NCI-H2107 treated with DMSO at 0.1 percent for 48 hours (cell line): ENCODE measurements around the gene MOB3C.
A peak's percentile ranks its signal among the peaks of the same experiment; 100 is the strongest.
"Not testable (repeated sequence)": the region's sequence is repeated elsewhere in the genome, so short reads cannot be mapped to it uniquely, and the experiment has no call there.

Experiments used
- DNase-seq: peaks from one replicate; lab custom pipeline; 2025; ENCODE audit not compliant: unreplicated experiment; lab: John Stamatoyannopoulos, UW

The MOB3C gene

DNA sequence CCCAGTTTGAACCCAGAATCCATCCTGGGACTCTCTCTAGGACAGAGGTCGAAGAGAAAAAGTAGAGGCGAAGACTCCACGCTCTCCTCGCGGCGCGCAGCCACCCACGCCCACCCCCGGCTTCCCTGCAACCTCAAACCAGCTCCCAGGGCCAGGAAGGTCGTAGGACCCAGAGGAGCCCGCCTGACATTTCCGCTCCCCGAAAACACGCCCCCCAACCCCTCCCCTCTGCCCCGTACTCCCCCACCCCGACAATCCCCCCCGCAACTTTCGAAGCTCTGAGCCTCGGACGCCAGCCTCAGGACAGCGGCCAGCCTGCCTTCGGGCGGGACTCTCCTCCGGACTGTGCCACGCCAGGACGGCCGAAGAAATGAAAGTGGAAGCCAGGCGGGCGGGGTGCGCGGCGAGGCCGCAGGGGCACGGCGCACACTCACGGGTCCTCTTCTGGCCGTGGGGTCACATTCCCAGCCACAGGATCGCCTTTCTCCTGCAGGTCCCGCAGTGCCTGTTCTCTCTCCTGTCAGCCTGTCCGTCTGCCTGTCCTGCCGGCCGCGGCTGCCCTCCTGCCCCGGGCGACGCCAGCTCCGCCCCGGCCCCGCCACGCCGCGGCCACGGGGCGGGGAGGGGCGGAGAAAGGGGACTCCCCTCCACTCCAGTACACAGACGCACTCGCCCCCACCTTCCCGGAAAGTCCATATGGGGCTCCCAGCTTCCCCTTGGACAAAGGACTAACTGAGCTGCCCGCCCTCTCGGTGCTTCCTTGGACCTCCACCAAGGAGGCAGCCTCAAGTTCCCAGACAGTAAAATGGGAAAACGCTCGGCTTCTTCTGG is at the start of gene MOB3C:
MOB3C (minus strand) TSS at position 535 of the 831 bp plus-strand sequence. CDS start 3,490 bp downstream, outside the sequence.
- DNase-seq = no peak

DNA sequence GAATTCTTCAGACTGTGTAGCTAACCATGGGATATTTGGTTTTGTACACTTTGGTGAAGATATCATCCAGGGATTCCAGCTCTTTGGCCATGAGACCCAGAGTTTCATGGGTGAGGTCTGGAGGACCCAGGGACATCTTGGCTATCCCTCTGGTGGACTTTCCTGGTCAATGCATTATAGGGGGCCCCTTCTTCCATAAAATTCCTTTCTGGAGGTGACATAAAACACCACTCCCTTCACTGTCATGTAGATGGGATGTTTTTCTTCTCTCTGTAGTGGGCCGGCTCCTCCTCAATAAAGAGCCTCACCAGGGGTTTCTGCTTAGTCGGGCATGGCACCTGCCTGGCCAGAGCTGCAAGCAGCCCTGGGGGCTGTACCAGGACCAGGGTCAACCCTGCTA is 49.4 kb upstream of the MOB3C start:
- no peak for DNase-seq

DNA sequence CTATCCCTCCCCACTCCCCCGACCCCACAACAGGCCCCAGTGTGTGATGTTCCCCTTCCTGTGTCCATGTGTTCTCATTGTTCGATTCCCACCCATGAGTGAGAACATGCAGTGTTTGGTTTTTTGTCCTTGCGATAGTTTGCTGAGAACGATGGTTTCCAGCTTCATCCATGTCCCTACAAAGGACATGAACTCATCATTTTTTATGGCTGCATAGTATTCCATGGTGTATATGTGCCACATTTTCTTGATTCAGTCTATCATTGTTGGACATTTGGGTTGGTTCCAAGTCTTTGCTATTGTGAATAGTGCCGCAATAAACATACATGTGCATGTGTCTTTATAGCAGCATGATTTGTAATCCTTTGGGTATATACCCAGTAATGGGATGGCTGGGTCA is 46.3 kb upstream of the MOB3C start:
- DNase-seq = not testable (repeated sequence)

DNA sequence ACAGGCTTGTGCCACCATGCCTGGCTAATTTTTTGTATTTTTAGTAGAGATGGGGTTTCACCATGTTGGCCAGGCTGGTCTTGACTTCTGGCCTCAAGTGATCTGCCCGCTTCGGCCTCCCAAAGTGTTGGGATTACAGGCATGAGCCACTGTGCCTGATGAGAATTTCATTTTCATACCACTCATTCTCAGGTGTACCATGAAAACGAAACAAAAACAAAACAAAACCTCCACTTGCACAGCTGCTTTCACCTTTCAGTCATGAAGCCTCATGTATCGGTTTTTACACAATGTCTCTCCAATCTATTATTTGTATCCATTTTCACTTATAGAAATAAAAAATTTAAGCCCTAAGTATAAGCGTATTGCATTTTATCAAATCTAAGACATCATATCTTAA is 43.5 kb upstream of the MOB3C start:
- DNase-seq = not testable (repeated sequence)

DNA sequence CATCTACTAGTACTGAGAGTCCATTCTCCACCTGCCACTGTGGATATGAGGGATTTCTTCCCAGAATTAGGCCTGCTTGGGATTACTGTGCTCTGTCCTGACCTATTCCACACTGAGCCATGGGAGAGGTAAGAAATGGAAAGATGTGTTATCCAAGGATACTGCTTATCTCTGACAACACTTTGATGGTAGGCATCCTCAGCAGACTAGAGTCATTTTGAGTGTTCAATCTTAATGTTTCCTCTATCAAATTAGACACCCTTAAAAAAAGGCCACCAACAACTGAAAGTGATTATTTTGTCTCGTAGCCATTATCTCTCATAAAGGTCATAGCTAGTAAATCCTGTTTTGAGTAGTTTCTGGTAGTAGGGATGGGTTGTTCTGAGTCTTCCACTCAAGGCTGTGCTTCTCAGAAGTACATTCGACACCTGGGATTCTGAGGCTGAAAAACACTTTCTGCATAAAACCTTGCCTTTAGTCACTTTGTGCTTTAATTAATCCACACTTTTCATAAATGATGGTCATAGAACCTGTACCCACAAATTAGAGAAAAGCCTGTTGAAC is 42.8 kb upstream of the MOB3C start:
- DNase-seq = no peak

DNA sequence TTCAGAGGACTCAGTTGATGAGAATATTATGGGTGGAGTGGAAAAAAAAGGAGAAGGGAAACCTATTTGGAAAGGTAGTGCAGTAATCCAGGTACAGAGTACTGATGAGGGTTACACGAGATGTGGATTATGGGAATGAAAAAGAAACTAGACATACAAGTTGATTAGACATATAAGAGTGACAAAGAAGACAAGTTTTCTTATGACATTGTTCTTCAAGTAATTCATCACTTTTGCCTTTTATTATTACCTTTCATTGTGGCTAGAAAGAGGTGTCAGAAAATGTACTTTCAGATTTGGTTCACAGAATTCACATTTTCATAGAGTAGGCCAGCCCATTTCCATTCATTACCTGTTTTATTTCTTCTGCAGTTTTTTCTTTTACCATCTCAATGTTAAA is 41.2 kb upstream of the MOB3C start:
- DNase-seq = no peak

DNA sequence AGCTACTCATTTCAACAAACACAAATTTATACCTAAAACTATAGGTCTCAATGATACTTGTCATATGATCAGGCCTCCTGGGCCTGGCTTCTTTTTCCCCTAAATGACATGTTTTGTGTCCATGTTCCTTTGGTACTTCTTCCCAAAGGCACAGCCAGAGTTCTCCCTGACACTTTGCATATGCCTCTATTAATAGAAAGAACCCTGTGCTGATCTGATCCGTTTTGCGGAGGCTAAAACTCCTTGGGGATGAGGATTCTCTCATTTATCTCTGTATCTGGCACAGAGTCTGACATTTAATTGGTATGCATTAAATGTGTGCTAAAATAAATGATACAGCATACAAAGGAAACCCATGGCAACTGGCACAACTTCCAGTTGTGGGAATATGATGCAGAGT is 40.0 kb upstream of the MOB3C start:
- DNase-seq = no peak

DNA sequence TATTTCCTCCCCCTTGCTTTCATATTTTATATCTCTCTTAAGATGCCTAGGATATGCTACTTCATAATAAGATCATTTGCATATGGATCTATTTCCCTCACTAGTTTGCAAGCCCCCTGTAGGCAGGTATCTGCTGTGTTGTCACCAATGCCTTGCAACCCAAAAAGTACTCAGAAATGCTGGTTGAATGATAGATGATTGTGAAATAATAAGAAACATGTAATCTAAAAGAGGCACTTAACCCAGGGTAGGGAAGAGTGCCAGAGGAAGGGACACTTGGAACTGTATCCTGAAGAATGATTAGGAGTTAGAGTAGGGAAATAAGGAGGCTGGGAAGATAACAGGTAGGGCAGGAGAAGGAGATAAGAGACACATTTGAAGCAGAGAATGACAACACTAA is 39.2 kb upstream of the MOB3C start:
- no peak for DNase-seq

DNA sequence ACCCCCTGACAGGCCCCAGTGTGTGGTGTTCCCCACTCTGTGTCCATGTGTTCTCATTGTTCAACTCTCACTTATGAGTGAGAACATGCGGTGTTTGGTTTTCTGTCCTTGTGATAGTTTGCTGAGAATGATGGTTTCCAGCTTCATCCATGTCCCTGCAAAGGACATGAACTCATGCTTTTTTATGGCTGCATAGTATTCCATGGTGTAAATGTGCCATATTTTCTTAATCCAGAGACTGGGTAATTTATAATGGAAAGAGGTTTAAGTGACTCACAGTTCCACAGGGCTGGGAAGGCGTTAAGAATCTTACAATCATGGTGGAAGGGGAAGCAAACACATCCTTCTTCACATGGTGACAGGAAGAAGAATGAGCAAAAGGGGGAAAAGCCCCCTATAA is 38.1 kb upstream of the MOB3C start:
- not testable (repeated sequence) for DNase-seq

DNA sequence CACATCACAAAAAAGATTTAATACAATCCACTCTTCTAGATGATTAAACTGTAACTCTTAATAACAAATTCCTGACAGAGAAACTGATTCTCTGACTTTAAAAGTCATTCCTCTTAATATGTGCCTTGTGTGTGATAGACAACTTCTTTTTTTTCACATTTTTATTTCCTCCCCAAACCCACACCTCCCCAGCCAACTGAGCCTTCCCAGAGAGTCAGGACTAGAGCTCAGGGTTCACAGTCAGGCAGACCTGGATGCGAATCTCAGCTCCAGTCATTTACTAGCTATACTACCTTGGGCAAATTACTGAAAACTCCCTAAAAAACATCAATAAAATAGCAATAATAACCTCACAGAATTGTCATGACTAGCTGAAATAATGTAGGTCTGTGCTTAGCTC is 37.4 kb upstream of the MOB3C start:
- DNase-seq = no peak

DNA sequence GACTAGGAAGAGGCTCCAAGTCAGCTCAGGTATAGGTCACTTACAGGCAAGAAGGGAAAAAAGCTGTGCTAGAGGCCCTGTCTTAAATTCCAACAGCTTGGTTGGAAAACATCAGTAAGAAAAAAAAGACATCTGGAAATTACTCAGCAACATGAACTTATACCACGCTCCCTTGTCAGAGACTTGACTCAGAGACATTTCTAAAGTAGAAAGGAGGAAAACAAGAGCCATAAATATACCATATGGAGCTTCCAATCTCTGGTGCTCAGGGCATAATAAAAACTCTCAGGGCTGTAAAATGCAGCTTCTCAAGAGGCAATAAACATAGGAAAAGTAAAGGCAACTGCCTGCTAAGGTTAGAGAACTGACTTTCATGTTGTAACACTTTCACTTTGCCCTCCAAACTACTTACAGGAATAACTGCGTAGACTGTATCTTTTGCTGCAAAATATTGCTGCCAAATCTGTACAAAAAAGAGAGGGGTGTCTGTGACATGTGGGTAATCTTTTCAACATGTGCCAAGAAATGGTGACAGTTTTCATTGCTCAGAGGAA is 36.9 kb upstream of the MOB3C start:
- DNase-seq = no peak

DNA sequence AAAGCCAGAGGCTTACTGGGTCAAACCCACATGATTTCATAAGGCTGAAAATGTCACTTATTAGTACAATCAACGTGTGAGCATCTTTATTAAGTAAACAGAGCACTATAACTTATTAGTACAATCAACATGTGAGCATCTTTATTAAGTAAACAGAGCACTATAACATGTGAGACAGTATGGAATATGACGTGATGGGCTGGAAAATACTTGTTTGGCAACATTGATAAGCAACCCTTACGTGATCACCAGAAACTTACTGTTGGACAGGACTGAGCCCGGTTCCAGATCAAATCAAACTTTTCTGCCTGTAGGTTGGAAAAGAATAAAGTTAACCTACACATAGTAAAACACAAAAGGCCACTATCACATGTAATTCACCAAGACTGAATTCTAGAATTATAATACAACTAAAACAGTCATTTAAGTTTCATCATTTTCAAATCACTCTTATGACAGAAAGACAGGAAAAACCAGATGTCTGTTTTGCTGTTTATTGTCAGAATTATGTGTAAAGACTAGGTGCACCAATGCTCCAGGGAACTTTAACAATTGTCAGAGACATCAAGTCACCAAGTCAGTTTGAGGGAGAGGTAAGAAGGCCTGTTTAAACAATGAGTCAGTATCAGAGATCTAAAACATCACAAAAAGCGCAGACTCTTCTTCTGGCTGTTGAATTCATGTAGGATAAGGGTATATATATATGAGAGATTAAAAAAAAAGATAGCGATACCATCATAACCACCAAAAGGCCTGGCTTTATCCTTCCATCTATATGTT is 35.9 kb upstream of the MOB3C start:
- no peak for DNase-seq

DNA sequence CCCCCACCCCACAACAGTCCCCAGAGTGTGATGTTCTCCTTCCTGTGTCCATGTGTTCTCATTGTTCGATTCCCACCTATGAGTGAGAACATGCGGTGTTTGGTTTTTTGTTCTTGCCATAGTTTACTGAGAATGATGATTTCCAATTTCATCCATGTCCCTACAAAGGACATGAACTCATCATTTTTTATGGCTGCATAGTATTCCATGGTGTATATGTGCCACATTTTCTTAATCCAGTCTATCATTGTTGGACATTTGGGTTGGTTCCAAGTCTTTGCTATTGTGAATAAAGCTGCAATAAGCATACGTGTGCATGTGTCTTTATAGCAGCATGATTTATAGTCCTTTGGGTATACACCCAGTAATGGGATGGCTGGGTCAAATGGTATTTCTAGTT is 34.5 kb upstream of the MOB3C start:
- not testable (repeated sequence) for DNase-seq

DNA sequence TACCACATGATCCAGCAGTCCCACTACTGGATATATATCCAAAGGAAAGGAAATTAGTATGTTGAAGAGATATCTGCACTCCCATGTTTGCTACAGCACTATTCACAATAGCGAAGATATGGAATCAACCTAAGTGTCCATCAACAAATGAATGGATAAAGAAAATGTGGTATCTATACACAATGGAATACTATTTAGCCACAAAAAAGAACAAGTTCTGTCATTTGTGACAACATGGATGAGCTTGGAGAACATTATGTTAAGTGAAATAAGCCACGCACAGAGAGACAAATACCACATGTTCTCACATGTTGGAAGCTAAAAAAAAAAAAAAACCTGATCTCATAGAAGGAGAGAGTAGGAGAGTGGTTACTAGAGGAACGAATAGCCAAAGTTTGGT is 33.9 kb upstream of the MOB3C start:
- no peak for DNase-seq

DNA sequence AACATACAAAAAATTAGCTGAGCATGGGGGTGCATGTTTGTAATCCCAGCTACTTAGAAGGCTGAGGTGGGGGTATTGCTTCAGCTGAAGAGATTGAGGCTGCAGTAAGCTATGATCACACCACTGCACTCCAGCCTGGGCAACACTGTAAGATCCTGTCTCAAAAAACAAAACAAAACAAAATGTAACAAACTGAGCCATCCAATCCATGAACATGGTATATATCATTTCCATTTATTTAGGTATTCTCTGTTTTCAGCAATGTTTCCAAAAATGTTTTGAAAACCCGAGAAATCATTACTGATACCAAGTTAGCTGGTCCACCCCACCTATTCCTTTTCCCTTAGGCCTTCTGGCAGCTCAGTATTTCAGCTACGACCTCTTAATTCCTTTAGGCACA is 33.2 kb upstream of the MOB3C start:
- DNase-seq = no peak

DNA sequence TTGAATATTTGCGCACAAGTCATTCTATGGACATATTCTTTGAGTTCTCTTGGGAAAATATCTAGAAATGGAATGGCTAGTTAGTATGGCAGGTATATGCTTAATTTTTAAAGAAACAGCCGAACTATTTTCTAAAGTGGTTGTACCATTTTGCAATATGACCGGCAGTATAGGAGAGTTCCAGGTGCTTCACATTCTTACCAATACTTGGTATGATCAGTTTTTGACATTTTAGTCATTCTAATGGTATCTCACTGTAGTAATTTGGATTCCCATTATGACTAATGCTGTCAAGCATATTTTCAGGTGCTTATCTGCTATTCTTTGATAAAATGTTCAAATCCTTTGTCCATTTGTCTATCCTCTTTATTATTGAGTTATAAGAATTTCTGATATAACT is 31.0 kb upstream of the MOB3C start:
- no peak for DNase-seq

DNA sequence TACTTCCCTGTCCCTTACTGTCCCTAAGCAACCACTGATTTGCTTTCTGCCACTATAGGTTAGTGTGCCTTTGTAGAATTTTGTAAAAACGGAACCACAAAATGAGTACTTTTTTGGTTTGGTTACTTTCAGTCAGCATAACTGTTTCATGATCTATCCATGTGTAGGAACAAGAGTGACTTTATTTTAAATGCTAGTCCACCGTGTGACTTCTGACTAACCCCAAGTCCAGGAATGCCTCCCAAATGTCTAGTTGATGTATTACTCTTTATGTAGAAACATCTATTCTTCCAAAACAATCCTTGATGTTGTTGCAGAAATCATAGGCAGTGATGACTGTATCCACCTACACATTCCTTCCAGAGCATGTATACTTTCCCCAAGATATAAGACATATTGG is 30.2 kb upstream of the MOB3C start:
- no peak for DNase-seq

DNA sequence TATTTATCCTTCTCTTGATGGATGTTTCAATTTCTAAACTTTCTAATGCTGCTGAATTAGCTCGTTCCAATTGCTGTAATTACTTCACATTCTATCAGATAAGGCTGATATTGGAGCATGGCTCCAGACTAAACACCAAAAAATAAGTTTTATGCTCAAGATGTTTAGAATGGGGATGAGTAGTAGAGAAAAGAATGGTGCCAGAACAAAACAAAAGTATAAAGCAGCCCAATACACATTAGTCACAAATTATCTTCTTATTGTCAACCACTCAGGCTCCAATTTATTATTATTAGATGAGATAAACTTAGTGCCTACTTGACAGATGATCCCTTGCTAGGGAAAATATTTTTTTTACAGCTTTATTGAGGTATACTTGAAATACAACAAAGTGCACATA is 29.7 kb upstream of the MOB3C start:
- no peak for DNase-seq

DNA sequence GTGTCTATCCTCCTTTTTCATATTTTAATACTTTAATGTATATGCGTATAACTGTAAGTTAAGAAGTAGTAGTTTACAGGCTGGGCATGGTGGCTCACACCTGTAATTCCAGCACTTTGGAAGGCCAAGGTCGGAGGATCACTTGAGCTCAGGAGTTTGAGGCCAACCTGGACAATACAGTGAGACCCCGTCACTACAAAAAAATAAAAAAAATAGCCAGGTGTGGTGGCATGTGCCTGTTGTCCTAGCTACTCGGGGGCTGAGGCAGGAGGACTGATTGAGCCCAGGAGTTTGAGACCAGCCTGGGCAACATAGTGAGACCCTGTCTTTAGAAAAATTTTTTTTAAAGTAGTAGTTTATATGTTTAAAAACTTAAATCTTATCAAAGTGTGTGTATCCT is 29.2 kb upstream of the MOB3C start:
- no peak for DNase-seq

DNA sequence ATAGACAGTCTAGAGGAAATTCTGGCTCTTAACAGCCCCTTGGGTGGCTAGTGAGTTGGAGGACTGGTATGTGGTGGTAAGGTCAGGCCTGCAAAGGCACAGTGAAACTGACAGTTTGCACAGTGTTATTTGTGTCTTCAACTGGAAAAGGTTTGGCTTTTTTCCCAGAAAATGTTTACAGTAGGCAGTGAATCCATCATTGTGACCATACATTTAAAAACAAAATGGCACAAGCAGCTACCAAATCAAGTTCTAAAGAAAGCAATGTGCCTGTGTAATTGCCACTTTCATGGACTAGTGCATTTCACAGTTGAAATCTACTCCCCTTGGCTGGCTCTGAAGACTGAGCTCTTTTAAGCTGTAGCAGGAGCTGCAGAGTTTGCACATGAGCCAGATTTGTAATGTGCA is 26.8 kb upstream of the MOB3C start:
- peak; percentile 83 for DNase-seq

DNA sequence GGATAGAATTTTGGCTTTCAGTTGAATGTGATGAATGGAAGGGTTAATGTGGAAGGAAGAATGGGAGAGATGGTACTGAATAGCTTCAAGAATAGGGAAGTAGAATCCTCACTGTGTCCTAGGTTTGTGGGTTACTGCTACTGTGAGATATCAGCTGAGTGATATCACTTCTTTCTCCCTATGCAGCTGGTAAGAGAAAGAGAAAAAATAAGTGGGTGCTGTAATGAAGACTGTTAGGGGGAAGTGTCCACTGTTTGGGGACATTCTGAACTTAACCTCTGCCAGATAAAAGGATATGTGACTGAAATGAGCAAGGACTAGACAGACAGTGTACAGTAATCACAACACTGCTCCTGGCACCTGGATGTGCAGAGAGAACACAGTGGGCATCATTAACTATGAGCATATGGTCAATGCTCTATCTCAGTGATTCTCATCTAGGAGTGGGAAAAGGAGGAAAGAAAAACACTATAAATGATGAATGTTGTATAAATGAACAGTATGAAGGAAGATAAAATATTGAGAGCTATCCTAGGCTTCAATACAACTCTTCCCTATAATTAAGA is 25.6 kb upstream of the MOB3C start:
- DNase-seq = no peak
